IPS-NIHi7 (cell line): ENCODE measurements around the gene TSR3.

ENCODE experiments used
- DNase-seq: peaks from one replicate; pipeline ENCODE4 v3.0.0; 2012; ENCODE audit warnings: mixed read lengths; ENCODE audit errors: extremely low spot score

The TSR3 gene

GRCh38 chr16:1325673-1326371, 25.9 kb downstream of the TSR3 start:
- no peak for DNase-seq

- no peak for DNase-seq
Observed at GRCh38 chr16:1325261-1325660, 26.4 kb downstream of the TSR3 start.

GRCh38 chr16:1324286-1324826, 27.3 kb downstream of the TSR3 start:
- DNase-seq = no peak

- no peak for DNase-seq
Observed at GRCh38 chr16:1323296-1324239, 28.1 kb downstream of the TSR3 start.

- DNase-seq = no peak
Observed at GRCh38 chr16:1322407-1322806, 29.3 kb downstream of the TSR3 start.

- DNase-seq = no peak
Observed at GRCh38 chr16:1320658-1321240, 30.9 kb downstream of the TSR3 start.

- no peak for DNase-seq
Observed at GRCh38 chr16:1320097-1320496, 31.6 kb downstream of the TSR3 start.

GRCh38 chr16:1319041-1319440, 32.6 kb downstream of the TSR3 start:
- no peak for DNase-seq

- DNase-seq = no peak
Observed at GRCh38 chr16:1318268-1318545, 33.5 kb downstream of the TSR3 start.

GRCh38 chr16:1317479-1318267, 34.0 kb downstream of the TSR3 start:
- DNase-seq = no peak

- DNase-seq = no peak
Observed at GRCh38 chr16:1316033-1316405, 35.7 kb downstream of the TSR3 start.

GRCh38 chr16:1315081-1316032, 36.3 kb downstream of the TSR3 start:
- DNase-seq = no peak

- no peak for DNase-seq
Observed at GRCh38 chr16:1314399-1315068, 37.1 kb downstream of the TSR3 start.

- no peak for DNase-seq
Observed at GRCh38 chr16:1313721-1314369, 37.8 kb downstream of the TSR3 start.

- DNase-seq = no peak
Observed at GRCh38 chr16:1312903-1313302, 38.8 kb downstream of the TSR3 start.

GRCh38 chr16:1312467-1312816, 39.2 kb downstream of the TSR3 start:
- DNase-seq = no peak

- no peak for DNase-seq
Observed at GRCh38 chr16:1311738-1312466, 39.8 kb downstream of the TSR3 start.

- DNase-seq = no peak
Observed at GRCh38 chr16:1311212-1311737, 40.4 kb downstream of the TSR3 start.

GRCh38 chr16:1310832-1311200, 40.9 kb downstream of the TSR3 start:
- no peak for DNase-seq
